Nephron progenitor cell (in vitro differentiated cells): ENCODE results near the gene TMED1.
"Not testable (repeated sequence)": the region's sequence is repeated elsewhere in the genome, so short reads cannot be mapped to it uniquely, and the experiment has no call there.

Experiments
- DNase-seq: peaks from one replicate; pipeline ENCODE4 v3.0.0; 2021
- H3K27ac Mint-ChIP-seq: 2 replicates; pipeline ENCODE4 v1.8.0; 2021; ENCODE audit warnings: mild to moderate bottlenecking, moderate library complexity, mixed read lengths
- H3K27me3 Mint-ChIP-seq: 2 replicates; pipeline ENCODE4 v1.8.0; 2021; ENCODE audit warnings: mild to moderate bottlenecking, low read depth, mixed read lengths; ENCODE audit not compliant: poor library complexity
- H3K36me3 Mint-ChIP-seq: 2 replicates; pipeline ENCODE4 v1.8.0; 2021; ENCODE audit warnings: low read depth, mixed read lengths
- H3K4me1 Mint-ChIP-seq: 2 replicates; pipeline ENCODE4 v1.8.0; 2021; ENCODE audit warnings: mixed read lengths
- H3K4me3 Mint-ChIP-seq: 2 replicates; pipeline ENCODE4 v1.8.0; 2021; ENCODE audit warnings: mild to moderate bottlenecking, moderate library complexity, mixed read lengths
- H3K9me3 Mint-ChIP-seq: 2 replicates; pipeline ENCODE4 v1.8.0; 2021; ENCODE audit warnings: mild to moderate bottlenecking, moderate library complexity, mixed read lengths
- TF ChIP-seq, protein P1 (sequence below): fragments of 200-600 bp; sonication (generic); IDR thresholded peaks from 2 replicates; pipeline ENCODE4 v1.5.0; 2021; ENCODE audit warnings: antibody characterized with exemption

Gene TMED1

DNA sequence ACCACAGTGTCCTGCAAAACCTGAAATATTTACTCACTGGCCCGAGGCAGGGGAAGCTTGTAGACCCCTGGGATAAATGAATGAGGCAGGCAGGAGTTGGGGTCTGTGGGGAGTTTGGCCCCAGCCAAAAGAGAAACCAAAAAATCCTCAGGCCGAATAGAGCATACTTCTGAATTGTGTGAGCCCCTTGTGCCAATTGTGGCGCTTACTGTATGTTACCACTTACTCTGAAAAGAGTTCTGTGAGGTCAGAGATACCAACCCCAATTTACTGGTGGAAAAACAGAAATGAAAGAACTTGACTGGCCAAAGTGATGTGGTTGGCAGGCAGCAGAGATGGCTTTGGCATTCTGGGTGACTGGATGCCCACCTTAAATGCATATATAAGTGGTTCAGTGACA lies 42.2 kb upstream of the TMED1 start:
- Mint-ChIP-seq H3K4me1 (peaks cover 82% of the 10 kb centered on the region), H3K27ac (peak overlapping the region; percentile 95), H3K36me3 (peaks cover 7% of the 10 kb centered on the region), H3K27me3 (peaks cover 3% of the 10 kb centered on the region), H3K4me3 (no peak overlapping the region), H3K9me3 (no peaks in the 10 kb centered on the region)
- no peak for DNase-seq
- TF ChIP-seq, protein P1, sequence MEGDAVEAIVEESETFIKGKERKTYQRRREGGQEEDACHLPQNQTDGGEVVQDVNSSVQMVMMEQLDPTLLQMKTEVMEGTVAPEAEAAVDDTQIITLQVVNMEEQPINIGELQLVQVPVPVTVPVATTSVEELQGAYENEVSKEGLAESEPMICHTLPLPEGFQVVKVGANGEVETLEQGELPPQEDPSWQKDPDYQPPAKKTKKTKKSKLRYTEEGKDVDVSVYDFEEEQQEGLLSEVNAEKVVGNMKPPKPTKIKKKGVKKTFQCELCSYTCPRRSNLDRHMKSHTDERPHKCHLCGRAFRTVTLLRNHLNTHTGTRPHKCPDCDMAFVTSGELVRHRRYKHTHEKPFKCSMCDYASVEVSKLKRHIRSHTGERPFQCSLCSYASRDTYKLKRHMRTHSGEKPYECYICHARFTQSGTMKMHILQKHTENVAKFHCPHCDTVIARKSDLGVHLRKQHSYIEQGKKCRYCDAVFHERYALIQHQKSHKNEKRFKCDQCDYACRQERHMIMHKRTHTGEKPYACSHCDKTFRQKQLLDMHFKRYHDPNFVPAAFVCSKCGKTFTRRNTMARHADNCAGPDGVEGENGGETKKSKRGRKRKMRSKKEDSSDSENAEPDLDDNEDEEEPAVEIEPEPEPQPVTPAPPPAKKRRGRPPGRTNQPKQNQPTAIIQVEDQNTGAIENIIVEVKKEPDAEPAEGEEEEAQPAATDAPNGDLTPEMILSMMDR, result no peak

DNA sequence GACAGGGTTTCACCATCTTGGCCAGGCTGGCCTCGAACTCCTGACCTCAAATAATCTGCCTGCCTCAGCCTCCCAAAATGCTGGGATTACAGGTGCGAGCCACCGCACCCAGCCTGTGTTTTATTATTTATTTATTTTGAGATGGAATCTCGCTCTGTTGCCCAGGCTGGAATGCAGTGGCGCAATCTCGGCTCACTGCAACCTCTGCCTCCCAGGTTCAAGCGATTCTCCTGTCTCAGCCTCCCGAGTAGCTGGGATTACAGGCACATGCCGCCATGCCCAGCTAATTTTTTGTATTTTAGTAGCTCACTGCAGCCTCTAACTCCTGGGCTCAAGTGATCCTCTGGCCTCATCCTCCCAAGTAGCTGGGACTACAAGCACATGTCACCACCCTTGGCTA lies 41.6 kb upstream of the TMED1 start:
- H3K27me3 Mint-ChIP-seq, H3K9me3 Mint-ChIP-seq, DNase-seq, H3K36me3 Mint-ChIP-seq, H3K4me3 Mint-ChIP-seq: not testable (repeated sequence)
- Mint-ChIP-seq H3K27ac (peak overlapping the region; percentile 95), H3K4me1 (peaks cover 82% of the 10 kb centered on the region)

DNA sequence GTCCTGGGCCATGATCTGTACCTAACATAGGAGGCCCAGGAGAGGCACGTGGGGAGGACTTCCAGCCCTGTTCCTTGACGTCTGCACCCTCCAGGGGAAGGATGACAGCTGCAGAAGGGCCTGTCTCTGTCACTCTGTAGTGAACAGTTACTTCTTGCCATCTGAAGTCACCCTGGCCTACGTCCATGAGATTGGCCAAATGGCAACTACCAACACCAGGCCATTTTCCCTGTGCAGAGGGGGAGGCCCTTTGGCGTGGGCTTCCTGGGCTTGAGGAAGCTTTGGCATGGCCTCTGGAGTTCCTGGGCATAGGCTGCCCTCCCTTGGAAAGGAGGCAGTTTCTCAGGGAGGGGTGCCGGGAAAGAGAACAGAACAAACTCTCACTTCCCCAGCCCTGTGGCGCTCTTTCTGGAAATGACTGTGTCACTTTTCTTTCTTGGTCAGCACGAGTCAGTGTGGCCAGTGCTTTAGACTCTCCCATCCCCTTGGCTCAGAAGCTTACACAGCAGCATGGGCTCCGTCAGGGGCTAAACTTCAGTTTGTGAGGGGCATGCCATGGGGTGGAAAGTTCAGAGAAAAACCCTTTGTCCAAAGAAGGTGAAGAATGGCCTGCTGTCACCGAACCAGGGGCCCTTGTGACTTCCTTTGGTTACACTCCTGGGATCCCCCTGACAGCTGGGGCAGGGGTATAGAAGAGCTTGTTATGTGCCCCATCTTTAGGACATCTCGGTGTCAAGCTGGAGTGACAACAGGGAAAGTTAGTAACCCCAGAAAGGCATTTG lies 40.6 kb upstream of the TMED1 start:
- H3K27ac Mint-ChIP-seq, result peak overlapping the region; percentile 97
- no peak for DNase-seq
- peaks cover 3% of the 10 kb centered on the region for H3K27me3 Mint-ChIP-seq
- TF ChIP-seq, protein P1, result no peak
- no peak overlapping the region for H3K4me3 Mint-ChIP-seq
- no peaks in the 10 kb centered on the region for H3K9me3 Mint-ChIP-seq
- H3K36me3 Mint-ChIP-seq, result peaks cover 7% of the 10 kb centered on the region
- peaks cover 76% of the 10 kb centered on the region for H3K4me1 Mint-ChIP-seq

DNA sequence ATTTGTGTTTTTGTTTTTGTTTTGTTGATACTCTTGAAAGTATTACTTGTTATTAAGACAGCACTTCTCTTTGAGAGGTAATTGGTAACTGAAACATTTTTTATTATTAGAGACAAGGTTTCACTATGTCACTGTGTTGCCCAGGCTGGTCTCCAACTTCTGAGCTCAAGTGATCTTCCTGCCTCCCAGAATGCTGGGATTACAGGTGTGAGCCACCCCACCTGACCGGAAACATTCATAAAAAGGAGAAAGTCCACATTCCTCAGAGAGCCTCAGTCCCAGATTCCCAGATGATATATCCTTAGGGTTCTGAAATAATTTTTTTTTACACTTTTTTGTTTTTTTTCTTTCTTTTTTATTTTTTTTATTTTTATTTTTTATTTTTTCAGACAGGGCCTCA lies 38.0 kb upstream of the TMED1 start:
- Mint-ChIP-seq H3K4me3 (peak overlapping the region; percentile 70), H3K27me3 (peaks cover 2% of the 10 kb centered on the region), H3K36me3 (peaks cover 7% of the 10 kb centered on the region), H3K9me3 (no peaks in the 10 kb centered on the region), H3K27ac (peak overlapping the region; percentile 54), H3K4me1 (peaks cover 63% of the 10 kb centered on the region)
- DNase-seq, result no peak
- TF ChIP-seq, protein P1, result no peak

DNA sequence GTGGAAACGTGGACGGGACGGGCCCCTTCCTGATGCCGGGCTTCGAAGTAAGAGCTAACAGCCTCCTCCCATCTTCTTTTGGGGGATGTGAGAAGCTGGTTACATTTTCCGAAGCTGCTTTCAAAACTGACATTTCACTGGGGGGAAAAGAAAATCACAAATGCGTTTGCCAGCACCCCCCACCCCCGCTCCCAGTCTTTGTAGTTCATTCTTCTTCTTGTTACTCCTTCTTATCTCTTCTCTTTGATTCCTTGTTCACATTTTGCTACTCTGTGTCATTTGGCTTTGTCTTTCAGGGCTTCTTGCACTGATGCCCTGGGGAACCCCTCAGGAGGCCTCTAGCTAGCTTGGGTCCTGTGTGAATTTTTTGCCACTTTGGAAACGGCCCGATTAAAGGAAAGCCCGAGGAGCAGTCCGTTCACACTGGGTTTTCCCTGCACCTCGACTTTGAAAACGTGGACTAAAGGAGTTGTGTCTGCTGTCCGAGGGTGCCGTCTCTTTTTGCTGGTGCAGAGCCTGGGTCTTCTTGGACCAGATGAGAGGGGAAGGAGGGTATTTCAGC lies 36.6 kb upstream of the TMED1 start:
- DNase-seq, result no peak
- Mint-ChIP-seq H3K27me3 (peaks cover 2% of the 10 kb centered on the region), H3K9me3 (no peaks in the 10 kb centered on the region), H3K4me3 (peak overlapping the region; percentile 90), H3K27ac (peak overlapping the region; percentile 90), H3K36me3 (peaks cover 7% of the 10 kb centered on the region), H3K4me1 (peaks cover 55% of the 10 kb centered on the region)
- TF ChIP-seq, protein P1, result no peak

DNA sequence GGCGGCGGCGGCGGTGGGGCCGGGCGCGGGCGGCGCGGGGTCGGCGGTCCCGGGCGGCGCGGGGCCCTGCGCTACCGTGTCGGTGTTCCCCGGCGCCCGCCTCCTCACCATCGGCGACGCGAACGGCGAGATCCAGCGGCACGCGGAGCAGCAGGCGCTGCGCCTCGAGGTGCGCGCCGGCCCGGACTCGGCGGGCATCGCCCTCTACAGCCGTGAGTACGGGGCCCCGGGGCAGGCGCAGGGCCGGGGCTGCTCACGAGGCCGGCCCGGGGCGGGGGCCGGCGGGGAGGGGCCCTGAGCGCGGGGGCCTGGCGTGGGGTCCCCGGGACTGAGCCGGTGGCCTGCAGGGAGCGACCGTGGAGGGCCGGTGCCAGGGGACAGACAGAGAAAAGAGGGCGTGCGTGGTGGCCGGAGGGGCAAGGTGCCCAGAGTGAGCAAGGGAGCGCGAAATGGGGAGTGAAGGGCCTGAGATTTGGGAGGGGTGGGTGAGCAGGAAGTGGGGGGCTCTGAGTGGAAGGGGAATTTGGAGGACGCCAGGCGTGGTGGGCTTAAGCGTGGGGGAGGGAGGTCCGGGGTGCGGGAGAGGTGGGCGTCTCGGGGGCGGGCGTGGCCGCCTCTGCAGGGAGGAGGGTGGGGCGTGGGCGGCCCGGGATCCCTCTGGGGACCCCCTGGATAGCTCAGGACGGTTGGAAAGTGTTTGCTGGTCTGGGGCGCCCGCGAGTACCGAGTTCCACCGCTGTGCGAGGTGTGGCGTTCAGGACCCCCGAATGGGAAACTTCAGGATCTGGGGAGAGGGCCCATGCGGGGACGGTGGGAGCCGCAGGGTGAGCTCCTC lies 35.9 kb upstream of the TMED1 start:
- Mint-ChIP-seq H3K4me1 (peaks cover 56% of the 10 kb centered on the region), H3K9me3 (no peaks in the 10 kb centered on the region), H3K27me3 (peaks cover 2% of the 10 kb centered on the region), H3K27ac (peak overlapping the region; percentile 90), H3K36me3 (peaks cover 7% of the 10 kb centered on the region), H3K4me3 (peak overlapping the region; percentile 90)
- peak; percentile 64 for DNase-seq
- TF ChIP-seq, protein P1, result no peak
